HepG2 (cell line): ENCODE results near the gene USE1. TPM values are rescaled to one million over a fixed set of nuclear protein-coding genes. Genes with fewer than 3 reads are reported as not detected.

Experiments
- ARID2 ChIP-seq: sonication (generic); formaldehyde crosslinking; IDR thresholded peaks from 2 replicates; pipeline ENCODE4 v1.8.1; 2022; ENCODE audit warnings: mild to moderate bottlenecking, missing genetic modification reagents, borderline replicate concordance
- BHLHE40 ChIP-seq: IDR thresholded peaks from 2 replicates; pipeline ENCODE4 v1.6.1; 2011; ENCODE audit warnings: low read length, improper control_type of control experiment
- CC2D1A ChIP-seq: sonication (generic); formaldehyde crosslinking; IDR thresholded peaks from 2 replicates; pipeline ENCODE4 v1.8.1; 2023; ENCODE audit warnings: mild to moderate bottlenecking, missing genetic modification reagents
- CEBPG ChIP-seq: IDR thresholded peaks from 2 replicates; pipeline ENCODE4 v1.6.1; 2016
- GATAD2A ChIP-seq: IDR thresholded peaks from 2 replicates; pipeline ENCODE4 v1.6.1; 2016
- HNF4A ChIP-seq: sonication (generic); formaldehyde crosslinking; IDR thresholded peaks from 2 replicates; pipeline ENCODE4 v1.4.0; 2020; ENCODE audit warnings: missing genetic modification reagents
- HNRNPL ChIP-seq: fragments of 200-400 bp; formaldehyde crosslinking; IDR thresholded peaks from 2 replicates; pipeline ENCODE4 v1.6.1; 2017; ENCODE audit warnings: mild to moderate bottlenecking, low read depth, low read length
- KDM1A ChIP-seq: IDR thresholded peaks from 2 replicates; pipeline ENCODE4 v1.6.1; 2016; ENCODE audit warnings: missing compliant biosample characterization
- KDM5B ChIP-seq: sonication (generic); formaldehyde crosslinking; IDR thresholded peaks from 2 replicates; pipeline ENCODE4 v1.4.0; 2020; ENCODE audit warnings: missing genetic modification reagents, mild to moderate bottlenecking, borderline replicate concordance
- KDM6A ChIP-seq: IDR thresholded peaks from 2 replicates; pipeline ENCODE4 v1.6.1; 2016; ENCODE audit warnings: low read depth
- MAFK ChIP-seq, 2 experiments: IDR thresholded peaks in 1 of 2; conservative IDR thresholded peaks in 1 of 2; 2 replicates each; pipeline ENCODE4 v1.6.1; 2011; ENCODE audit warnings: improper control_type of control experiment in 2 of 2, low read length in 2 of 2
- MAX ChIP-seq: IDR thresholded peaks from 2 replicates; pipeline ENCODE4 v1.6.1; 2012; ENCODE audit warnings: inconsistent platforms
- REST ChIP-seq, 2 experiments: IDR thresholded peaks; 2 replicates each; pipeline ENCODE4 v1.6.1; 2011 to 2012; ENCODE audit warnings: low read length in 2 of 2, borderline replicate concordance in 1 of 2, low read depth in 1 of 2, mild to moderate bottlenecking in 1 of 2, moderate library complexity in 1 of 2
- RFX1 ChIP-seq: fragments of 450-650 bp; IDR thresholded peaks from 2 replicates; pipeline ENCODE4 v1.6.1; 2017
- SAFB2 ChIP-seq: sonication (generic); formaldehyde crosslinking; IDR thresholded peaks from 2 replicates; pipeline ENCODE4 v1.5.1; 2020; ENCODE audit warnings: missing genetic modification reagents, low read depth, mild to moderate bottlenecking, borderline replicate concordance
- SKI ChIP-seq: fragments of 450-650 bp; IDR thresholded peaks from one replicate; pipeline ENCODE4 v1.6.1; 2018; ENCODE audit warnings: mild to moderate bottlenecking; ENCODE audit not compliant: partially characterized antibody
- SMARCE1 ChIP-seq: fragments of 450-650 bp; IDR thresholded peaks from 2 replicates; pipeline ENCODE4 v1.6.1; 2017; ENCODE audit warnings: borderline replicate concordance
- SOX13 ChIP-seq, 3 experiments: fragments of 450-650 bp in 1 of 3; sonication (generic) in 1 of 3; formaldehyde crosslinking in 1 of 3; IDR thresholded peaks in 2 of 3; conservative IDR thresholded peaks in 1 of 3; 2 replicates each; pipeline versions ENCODE4 v1.5.0 to v1.6.1; 2016 to 2020; ENCODE audit warnings: antibody characterized with exemption in 1 of 3, mild to moderate bottlenecking in 1 of 3, missing compliant biosample characterization in 1 of 3, missing genetic modification reagents in 1 of 3, moderate library complexity in 1 of 3
- SYNCRIP ChIP-seq: fragments of 200-400 bp; formaldehyde crosslinking; IDR thresholded peaks from 2 replicates; pipeline ENCODE4 v1.6.1; 2018; ENCODE audit warnings: mild to moderate bottlenecking, low read depth, low read length; ENCODE audit not compliant: insufficient read depth
- TBX2 ChIP-seq: sonication (generic); formaldehyde crosslinking; IDR thresholded peaks from 2 replicates; pipeline ENCODE4 v1.5.0; 2020; ENCODE audit warnings: missing genetic modification reagents, mild to moderate bottlenecking, borderline replicate concordance
- TCF12 ChIP-seq, 2 experiments: fragments of 450-650 bp in 1 of 2; sonication (generic) in 1 of 2; formaldehyde crosslinking in 1 of 2; IDR thresholded peaks; 2 replicates each; pipeline versions ENCODE4 v1.6.1 to v1.8.0; 2017 to 2022; ENCODE audit warnings: antibody characterized with exemption in 1 of 2, mild to moderate bottlenecking in 1 of 2, missing genetic modification reagents in 1 of 2, moderate library complexity in 1 of 2
- TOE1 ChIP-seq: sonication (generic); formaldehyde crosslinking; IDR thresholded peaks from 2 replicates; pipeline ENCODE4 v1.4.0; 2020; ENCODE audit warnings: mild to moderate bottlenecking, missing genetic modification reagents
- ZNF20 ChIP-seq: sonication (generic); formaldehyde crosslinking; IDR thresholded peaks from 2 replicates; pipeline ENCODE4 v1.4.0; 2020; ENCODE audit warnings: mild to moderate bottlenecking, moderate library complexity, missing genetic modification reagents
- ZNF276 ChIP-seq: sonication (generic); formaldehyde crosslinking; IDR thresholded peaks from 2 replicates; pipeline ENCODE4 v1.4.0; 2020; ENCODE audit warnings: mild to moderate bottlenecking, low read depth, missing genetic modification reagents
- ZNF501 ChIP-seq: sonication (generic); formaldehyde crosslinking; IDR thresholded peaks from 2 replicates; pipeline ENCODE4 v1.5.1; 2020; ENCODE audit warnings: mild to moderate bottlenecking, moderate library complexity, missing genetic modification reagents
- polyA plus RNA-seq, 8 experiments: library from polyadenylated mRNA; depleted of rRNA in 3 of 8; stranded (reverse) in 7 of 8; unstranded in 1 of 8; fragments of >200 nt; fragmentation: Illumina TruSeq in 4 of 8; extraction: Trizol in 4 of 8; gene quantifications; 2 replicates each; pipeline versions ENCODE4 v1.2.1 to v1.2.3, GENCODE V29; 2011 to 2016; ENCODE audit warnings: low read depth in 4 of 8, missing spikeins in 1 of 8, mixed read lengths in 1 of 8; ENCODE audit not compliant: insufficient read depth in 1 of 8
- total RNA-seq, 5 experiments: library from RNA; depleted of rRNA; stranded (reverse); fragments of >200 nt; fragmentation: Illumina TruSeq; extraction: Trizol; gene quantifications; 2 replicates each; pipeline ENCODE4 v1.2.3, GENCODE V29; 2016; ENCODE audit warnings: low read depth in 1 of 5

USE1 gene
- total and polyA plus RNA-seq, 2 of the 13 experiments (the other 11 are each of a cell fraction or from before 2014, with no cell fraction given): 9.9 to 17.6 TPM

GRCh38 chr19:17200408-17201079 lies 14.6 kb upstream of the USE1 start (continued):
- TF ChIP-seq MAX: peak; percentile 86
- peak; percentile 60; the same call in 1 of the 2 replicates for TF ChIP-seq KDM1A (CRISPR knock-in tag)
- 0 out of 2 replicates have a peak, but pooled peaks have one; percentile 11 for TF ChIP-seq ARID2 (CRISPR knock-in tag)
- no peak for TF ChIP-seq CC2D1A (CRISPR knock-in tag)
- peak; percentile 8; the same call in 1 of the 2 replicates for TF ChIP-seq CEBPG (CRISPR knock-in tag)
- TF ChIP-seq TCF12 (IDR thresholded peaks at IDR 0.05): no peak
- no peak for TF ChIP-seq TCF12 (CRISPR knock-in tag; IDR thresholded peaks at IDR 0.05)
- peak; percentile 70 for TF ChIP-seq GATAD2A (CRISPR knock-in tag)
- TF ChIP-seq SMARCE1: no peak
- TF ChIP-seq SKI: peak; percentile 42
- TF ChIP-seq SAFB2: peak; percentile 80; the same call in 1 of the 2 replicates
- TF ChIP-seq ZNF276 (CRISPR knock-in tag): no peak
- TF ChIP-seq SOX13 (IDR thresholded peaks at IDR 0.05): 0 out of 2 replicates have a peak, but pooled peaks have one; percentile 11
- TF ChIP-seq SOX13 (CRISPR knock-in tag; conservative IDR thresholded peaks at IDR 0.05 in 1 of 2, IDR thresholded peaks at IDR 0.05 in 1 of 2): peak in 1 of 2 experiments; percentile 91; a peak in 2 of 4 replicates
- TF ChIP-seq RFX1: peak; percentile 63; the same call in 1 of the 2 replicates
- TF ChIP-seq HNF4A (CRISPR knock-in tag): peak; percentile 97
- TF ChIP-seq HNRNPL: 0 out of 2 replicates have a peak, but pooled peaks have one; percentile 20
- TF ChIP-seq REST (IDR thresholded peaks at IDR 0.05; ENCODE audit: borderline replicate concordance in 1 of 2, low read depth in 1 of 2, low read length in 2 of 2): peak in 1 of 2 experiments; percentile 19; a peak in 1 of 4 replicates
- no peak for TF ChIP-seq SYNCRIP
- TF ChIP-seq TOE1 (CRISPR knock-in tag): no peak
- peak; percentile 71; the same call in 1 of the 2 replicates for TF ChIP-seq KDM5B
- TF ChIP-seq BHLHE40: no peak
- TF ChIP-seq KDM6A (CRISPR knock-in tag): peak; percentile 69; the same call in 1 of the 2 replicates
- TF ChIP-seq ZNF20 (CRISPR knock-in tag): no peak
- TF ChIP-seq MAFK (conservative IDR thresholded peaks at IDR 0.05 in 1 of 2, IDR thresholded peaks at IDR 0.05 in 1 of 2; ENCODE audit: low read length in 2 of 2): peak in 1 of 2 experiments; percentile 24; a peak in 1 of 4 replicates
- peak; percentile 42; the same call in 1 of the 2 replicates for TF ChIP-seq ZNF501 (CRISPR knock-in tag)
- TF ChIP-seq TBX2 (CRISPR knock-in tag): peak; percentile 69
